ENCODE results near the gene TMPRSS12. TPM values are rescaled to one million over a fixed set of nuclear protein-coding genes. Genes with fewer than 3 reads are reported as not detected.
A peak's percentile ranks its signal among the peaks of the same experiment; 100 is the strongest.
"Not testable (repeated sequence)": the region's sequence is repeated elsewhere in the genome, so short reads cannot be mapped to it uniquely, and the experiment has no call there.

TMPRSS12 gene
- total and polyA plus RNA-seq, 2 of the 13 experiments (the other 11 are each of a cell fraction or from before 2014, with no cell fraction given): not detected

- TF ChIP-seq SOX5 (CRISPR knock-in tag; IDR thresholded peaks at IDR 0.05; ENCODE audit: borderline replicate concordance) (peak; percentile 35; the same call in 1 of the 2 replicates), HBP1 (CRISPR knock-in tag; IDR thresholded peaks at IDR 0.05; ENCODE audit: low read depth) (0 out of 2 replicates have a peak, but pooled peaks have one; percentile 27), HNF4A (CRISPR knock-in tag; IDR thresholded peaks at IDR 0.05) (peak; percentile 87), MED8 (CRISPR knock-in tag; IDR thresholded peaks at IDR 0.05; ENCODE audit: insufficient replicate concordance) (peak; percentile 25), HMGXB4 (CRISPR knock-in tag; IDR thresholded peaks at IDR 0.05; ENCODE audit: borderline replicate concordance in 1 of 2, low read depth in 1 of 2) (0 out of 4 replicates have a peak, but pooled peaks have one; percentile 7 to 26), ZNF331 (CRISPR knock-in tag; IDR thresholded peaks at IDR 0.05) (peak; percentile 54; the same call in 1 of the 2 replicates), KDM3A (CRISPR knock-in tag; IDR thresholded peaks at IDR 0.05; ENCODE audit: low read depth) (0 out of 2 replicates have a peak, but pooled peaks have one; percentile 25), HNF4G (CRISPR knock-in tag; IDR thresholded peaks at IDR 0.05; ENCODE audit: borderline replicate concordance, low read depth) (peak; percentile 18; the same call in 1 of the 2 replicates), MIER2 (CRISPR knock-in tag; IDR thresholded peaks at IDR 0.05) (0 out of 2 replicates have a peak, but pooled peaks have one; percentile 10), HOXA3 (CRISPR knock-in tag; IDR thresholded peaks at IDR 0.05) (peak; percentile 53; the same call in 1 of the 2 replicates), SP5 (CRISPR knock-in tag; IDR thresholded peaks at IDR 0.05; ENCODE audit: borderline replicate concordance, low read depth) (peak; percentile 52), MTA1 (CRISPR knock-in tag; IDR thresholded peaks at IDR 0.05; ENCODE audit: borderline replicate concordance) (0 out of 2 replicates have a peak, but pooled peaks have one; percentile 33), ZNF644 (CRISPR knock-in tag; IDR thresholded peaks at IDR 0.05; ENCODE audit: low read depth) (peak; percentile 62; the same call in 1 of the 2 replicates), KMT2B (CRISPR knock-in tag; IDR thresholded peaks at IDR 0.05) (peak; percentile 25; the same call in 1 of the 2 replicates), GATAD2A (CRISPR knock-in tag; IDR thresholded peaks at IDR 0.05) (peak; percentile 65), NCOA2 (CRISPR knock-in tag; IDR thresholded peaks at IDR 0.05) (peak; percentile 55; the same call in 1 of the 2 replicates), THRA (CRISPR knock-in tag; IDR thresholded peaks at IDR 0.05; ENCODE audit: borderline replicate concordance) (peak; percentile 40; the same call in 1 of the 2 replicates), HNRNPL (IDR thresholded peaks at IDR 0.05; ENCODE audit: low read depth, low read length) (0 out of 2 replicates have a peak, but pooled peaks have one; percentile 24), KMT2A (CRISPR knock-in tag; IDR thresholded peaks at IDR 0.05) (0 out of 2 replicates have a peak, but pooled peaks have one; percentile 61), SOX6 (CRISPR knock-in tag; IDR thresholded peaks at IDR 0.05) (peak; percentile 61)
- TF ChIP-seq, protein P1, sequence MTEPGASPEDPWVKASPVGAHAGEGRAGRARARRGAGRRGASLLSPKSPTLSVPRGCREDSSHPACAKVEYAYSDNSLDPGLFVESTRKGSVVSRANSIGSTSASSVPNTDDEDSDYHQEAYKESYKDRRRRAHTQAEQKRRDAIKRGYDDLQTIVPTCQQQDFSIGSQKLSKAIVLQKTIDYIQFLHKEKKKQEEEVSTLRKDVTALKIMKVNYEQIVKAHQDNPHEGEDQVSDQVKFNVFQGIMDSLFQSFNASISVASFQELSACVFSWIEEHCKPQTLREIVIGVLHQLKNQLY (CRISPR knock-in tag; IDR thresholded peaks at IDR 0.05): 0 out of 2 replicates have a peak, but pooled peaks have one; percentile 23
- not testable (repeated sequence) for TF ChIP-seq HNF4G (IDR thresholded peaks at IDR 0.05; ENCODE audit: borderline replicate concordance, low read depth, low read length); SOX6 (IDR thresholded peaks at IDR 0.05)
- TF ChIP-seq, protein P2, sequence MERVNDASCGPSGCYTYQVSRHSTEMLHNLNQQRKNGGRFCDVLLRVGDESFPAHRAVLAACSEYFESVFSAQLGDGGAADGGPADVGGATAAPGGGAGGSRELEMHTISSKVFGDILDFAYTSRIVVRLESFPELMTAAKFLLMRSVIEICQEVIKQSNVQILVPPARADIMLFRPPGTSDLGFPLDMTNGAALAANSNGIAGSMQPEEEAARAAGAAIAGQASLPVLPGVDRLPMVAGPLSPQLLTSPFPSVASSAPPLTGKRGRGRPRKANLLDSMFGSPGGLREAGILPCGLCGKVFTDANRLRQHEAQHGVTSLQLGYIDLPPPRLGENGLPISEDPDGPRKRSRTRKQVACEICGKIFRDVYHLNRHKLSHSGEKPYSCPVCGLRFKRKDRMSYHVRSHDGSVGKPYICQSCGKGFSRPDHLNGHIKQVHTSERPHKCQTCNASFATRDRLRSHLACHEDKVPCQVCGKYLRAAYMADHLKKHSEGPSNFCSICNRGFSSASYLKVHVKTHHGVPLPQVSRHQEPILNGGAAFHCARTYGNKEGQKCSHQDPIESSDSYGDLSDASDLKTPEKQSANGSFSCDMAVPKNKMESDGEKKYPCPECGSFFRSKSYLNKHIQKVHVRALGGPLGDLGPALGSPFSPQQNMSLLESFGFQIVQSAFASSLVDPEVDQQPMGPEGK (CRISPR knock-in tag; IDR thresholded peaks at IDR 0.05): peak; percentile 62
Measured at GRCh38 chr12:50926932-50927331, 84.2 kb downstream of the TMPRSS12 start (continued).
